ENCODE data around the gene PHETA1.

GRCh38 chr12:111347891-111348644 lies 20.8 kb downstream of the PHETA1 start:
- TF ChIP-seq CTCF (IDR thresholded peaks at IDR 0.05; ENCODE audit: poor library complexity, severe bottlenecking) (no peak), EZH2 (IDR thresholded peaks at IDR 0.05; ENCODE audit: borderline replicate concordance, insufficient read depth, low read length, poor library complexity, severe bottlenecking) (no peak), MXI1 (conservative IDR thresholded peaks at IDR 0.05; ENCODE audit: poor library complexity, severe bottlenecking) (no peak), POLR2AphosphoS5 (IDR thresholded peaks at IDR 0.05) (no peak), RAD21 (conservative IDR thresholded peaks at IDR 0.05) (no peak), EP300 (conservative IDR thresholded peaks at IDR 0.05; ENCODE audit: poor library complexity, severe bottlenecking) (no peak), REST (IDR thresholded peaks at IDR 0.05; ENCODE audit: borderline replicate concordance) (no peak), TAF1 (IDR thresholded peaks at IDR 0.05; ENCODE audit: low read depth) (no peak)
